Common myeloid progenitor, CD34-positive (primary cell): ENCODE measurements around the gene HOXC12.

Experiments used
- CTCF ChIA-PET: fragments of 350-600 bp; sonication (Branson Sonifier 250); formaldehyde crosslinking; loops from one replicate; lab custom pipeline; 2021; ENCODE audit warnings: antibody characterized with exemption; lab: Charles Lee
- POLR2A ChIA-PET: fragments of 350-600 bp; sonication (Branson Sonifier 250); formaldehyde crosslinking; loops from one replicate; lab custom pipeline; 2021; ENCODE audit warnings: antibody characterized with exemption; lab: Charles Lee
- DNase-seq, 3 donors: peaks; one replicate each; pipeline versions ENCODE4 v3.0.0 to v3.0.0-alpha.2; 2013
- H3K27ac ChIP-seq, 2 experiments: 1 replicate in 1 of 2; 2 replicates in 1 of 2; pipeline ENCODE4 v1.7.0; 2013; ENCODE audit warnings: inconsistent platforms in 2 of 2, low read length in 2 of 2, mild to moderate bottlenecking in 2 of 2, low read depth in 1 of 2, moderate library complexity in 1 of 2; ENCODE audit not compliant: severe bottlenecking in 2 of 2, insufficient read depth in 1 of 2, poor library complexity in 1 of 2
- H3K27me3 ChIP-seq, 5 experiments: replicated peaks in 2 of 5; 1 replicate in 3 of 5; 2 replicates in 2 of 5; pipeline versions ENCODE4 v1.6.1 to v1.7.0; 2013; ENCODE audit warnings: low read length in 4 of 5, mild to moderate bottlenecking in 2 of 5, moderate library complexity in 2 of 5, inconsistent platforms in 1 of 5; ENCODE audit not compliant: insufficient read depth in 5 of 5, control insufficient read depth in 4 of 5
- H3K36me3 ChIP-seq, 4 experiments: 1 replicate in 2 of 4; 2 replicates in 2 of 4; pipeline versions ENCODE4 v1.6.1 to v1.7.0; 2013; ENCODE audit warnings: low read length in 3 of 4, control low read depth in 1 of 4, mild to moderate bottlenecking in 1 of 4; ENCODE audit not compliant: control insufficient read depth in 4 of 4, insufficient read depth in 4 of 4
- H3K4me1 ChIP-seq, 4 experiments: 1 replicate in 3 of 4; 2 replicates in 1 of 4; pipeline versions ENCODE4 v1.6.1 to v1.7.1; 2013; ENCODE audit warnings: low read length in 3 of 4, mild to moderate bottlenecking in 3 of 4, control low read depth in 1 of 4, inconsistent platforms in 1 of 4, moderate library complexity in 1 of 4; ENCODE audit not compliant: control insufficient read depth in 4 of 4, insufficient read depth in 4 of 4; ENCODE audit errors: control extremely low read depth in 1 of 4
- H3K4me3 ChIP-seq, 7 experiments: 1 replicate in 4 of 7; 2 replicates in 3 of 7; pipeline versions ENCODE4 v1.5.1 to v1.7.0; 2013; ENCODE audit warnings: mild to moderate bottlenecking in 7 of 7, low read length in 6 of 7, moderate library complexity in 6 of 7, inconsistent platforms in 2 of 7, low read depth in 2 of 7, control low read depth in 1 of 7; ENCODE audit not compliant: insufficient read depth in 4 of 7, control insufficient read depth in 1 of 7; ENCODE audit errors: extremely low read depth in 1 of 7
- H3K9me3 ChIP-seq, 5 experiments: 1 replicate in 4 of 5; 2 replicates in 1 of 5; pipeline versions ENCODE4 v1.6.1 to v1.7.1; 2013; ENCODE audit warnings: low read length in 4 of 5, mild to moderate bottlenecking in 2 of 5, inconsistent platforms in 1 of 5, low read depth in 1 of 5, moderate library complexity in 1 of 5; ENCODE audit not compliant: control insufficient read depth in 4 of 5, insufficient read depth in 2 of 5; ENCODE audit errors: control extremely low read depth in 1 of 5
- WGBS: methylation state at CpG from one replicate; pipeline ENCODE4 v1.1.5; 2013; ENCODE audit not compliant: insufficient coverage; 5-methylcytosine and 5-hydroxymethylcytosine counted together

HOXC12 gene

DNA sequence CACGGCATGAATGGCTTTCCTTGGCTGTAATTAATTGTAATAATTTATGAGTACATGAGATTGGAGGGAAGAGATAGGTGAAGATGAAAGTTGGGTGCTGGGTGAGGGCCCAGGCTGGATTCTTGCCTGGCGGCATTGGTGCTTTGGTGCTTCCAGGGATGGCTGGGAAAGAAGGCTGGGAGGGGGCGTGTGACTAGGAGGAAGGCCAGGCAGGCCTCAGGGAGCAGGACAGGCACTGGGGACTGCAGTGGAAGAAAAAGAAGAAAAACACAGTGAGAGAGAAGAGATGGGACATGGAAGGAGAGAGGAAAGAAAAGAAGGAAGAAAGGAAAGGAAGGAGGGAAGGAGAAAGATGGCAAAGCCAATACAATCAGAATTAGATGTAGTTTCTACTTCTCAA is 48.9 kb downstream of the HOXC12 start:
- ChIA-PET CTCF (interaction anchor here (0.7 to 6.7 kb wide), 12 partner anchors 12 to 211 kb away, joined by 3 to 101 read pairs (median 4); partner anchors contain the start of gene HOXC12), POLR2A (no interaction called here)
- peaks cover 0 to 19% (median 11%) of the 10 kb centered on the region in 4 experiments for H3K4me1 ChIP-seq
- no peak overlapping the region for H3K27ac ChIP-seq
- H3K9me3 ChIP-seq, result no peaks in the 10 kb centered on the region
- H3K27me3 ChIP-seq, result peaks cover 12 to 100% (median 64%) of the 10 kb centered on the region in 5 experiments
- no peak for DNase-seq
- WGBS, result 50% methylated on average over 3 of the region's 3 CpGs
- no peaks in the 10 kb centered on the region for H3K36me3 ChIP-seq
- H3K4me3 ChIP-seq, result no peak overlapping the region

DNA sequence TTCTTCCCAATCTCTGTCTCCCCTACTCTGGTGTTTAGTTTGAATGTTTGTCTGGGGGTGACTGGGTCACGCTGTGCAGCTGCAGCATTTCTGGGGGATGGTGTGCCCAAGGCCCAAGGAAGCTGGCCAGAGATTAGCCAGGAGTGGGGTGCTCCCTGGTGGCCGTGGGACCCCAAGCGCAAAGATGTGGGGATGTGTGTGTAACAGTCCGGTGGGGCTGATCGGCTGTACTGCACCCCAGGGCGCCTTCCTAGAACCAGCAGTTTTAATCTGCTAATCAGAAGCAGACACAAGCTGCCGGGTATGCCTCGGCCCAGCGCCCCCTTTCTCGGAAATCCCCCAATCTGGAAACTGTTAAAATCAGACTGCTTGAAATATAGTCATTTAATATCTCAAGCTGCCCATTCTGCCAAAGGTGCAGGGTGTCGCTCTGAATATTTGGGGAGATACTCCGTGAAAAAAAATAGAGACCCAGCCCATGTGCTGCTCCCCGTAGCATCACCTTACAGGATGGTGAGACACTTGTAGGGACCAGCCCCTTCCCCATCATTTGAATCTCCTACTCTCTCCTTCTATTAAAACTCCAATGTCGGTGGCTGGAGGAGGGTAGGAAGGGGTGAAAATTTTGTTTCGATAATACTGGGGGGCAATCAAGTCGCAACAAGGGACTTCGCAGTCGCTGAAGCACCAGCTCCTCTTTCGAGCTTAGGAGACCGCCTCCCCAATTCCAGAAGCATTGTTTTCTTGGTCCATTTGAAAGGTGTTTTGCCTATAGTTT is 49.5 kb downstream of the HOXC12 start:
- POLR2A ChIA-PET, result no interaction called here
- CTCF ChIA-PET, result interaction anchor here (0.7 to 6.7 kb wide), 11 partner anchors 13 to 211 kb away, joined by 3 to 101 read pairs (median 5); partner anchors contain the start of gene HOXC12
- no peak overlapping the region for H3K4me3 ChIP-seq
- peak in 1 of 3 donors; percentile 44 for DNase-seq
- H3K36me3 ChIP-seq, result no peaks in the 10 kb centered on the region
- H3K27me3 ChIP-seq, result peaks cover 12 to 98% (median 60%) of the 10 kb centered on the region in 5 experiments
- H3K9me3 ChIP-seq, result no peaks in the 10 kb centered on the region
- no peak overlapping the region for H3K27ac ChIP-seq
- 26% methylated on average over 14 of the region's 20 CpGs for WGBS
- peaks cover 0 to 21% (median 11%) of the 10 kb centered on the region in 4 experiments for H3K4me1 ChIP-seq

DNA sequence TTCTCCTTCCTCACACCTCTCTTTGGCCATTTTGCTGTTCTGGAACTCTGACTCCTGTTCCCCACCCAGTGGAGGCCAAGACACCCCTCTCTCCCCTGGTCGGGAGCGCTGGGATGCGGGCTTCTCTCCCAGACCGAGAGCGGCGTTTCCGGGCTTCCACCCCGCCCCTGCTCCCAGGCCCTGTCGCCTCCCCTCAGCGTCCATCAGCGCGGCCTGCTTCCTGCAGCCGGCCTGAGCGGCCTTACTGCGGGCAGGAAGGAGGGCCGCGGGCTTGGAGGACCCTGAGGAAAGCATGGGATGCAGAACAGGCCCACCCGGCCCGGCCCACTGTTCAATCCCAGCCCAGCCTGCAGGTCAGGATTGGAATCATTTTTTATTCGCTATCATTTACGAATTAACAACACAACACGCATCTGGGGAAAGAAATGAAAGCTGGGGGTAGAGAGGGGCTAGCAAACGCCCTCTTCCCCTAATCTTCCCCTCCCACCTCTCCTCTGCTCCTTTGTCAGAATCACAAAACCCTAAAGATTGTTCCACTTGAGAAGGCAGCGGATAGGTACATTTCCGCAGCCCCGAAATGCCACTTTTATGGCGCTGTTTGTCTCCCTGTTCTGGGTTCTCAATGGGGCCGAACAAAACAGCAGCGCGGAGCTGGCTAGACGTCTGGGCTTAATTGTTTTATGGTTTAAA is 50.3 kb downstream of the HOXC12 start:
- peaks cover 0 to 19% (median 10%) of the 10 kb centered on the region in 4 experiments for H3K4me1 ChIP-seq
- no peaks in the 10 kb centered on the region for H3K36me3 ChIP-seq
- H3K9me3 ChIP-seq, result no peaks in the 10 kb centered on the region
- peaks cover 12 to 98% (median 63%) of the 10 kb centered on the region in 5 experiments for H3K27me3 ChIP-seq
- ChIA-PET CTCF (interaction anchor here (1.0 to 6.7 kb wide), 11 partner anchors 17 to 210 kb away, joined by 3 to 101 read pairs (median 6); partner anchors contain the start of gene HOXC12), POLR2A (no interaction called here)
- H3K4me3 ChIP-seq, result no peak overlapping the region
- no peak for DNase-seq
- H3K27ac ChIP-seq, result no peak overlapping the region
- WGBS, result 5% methylated on average over 25 of the region's 31 CpGs

DNA sequence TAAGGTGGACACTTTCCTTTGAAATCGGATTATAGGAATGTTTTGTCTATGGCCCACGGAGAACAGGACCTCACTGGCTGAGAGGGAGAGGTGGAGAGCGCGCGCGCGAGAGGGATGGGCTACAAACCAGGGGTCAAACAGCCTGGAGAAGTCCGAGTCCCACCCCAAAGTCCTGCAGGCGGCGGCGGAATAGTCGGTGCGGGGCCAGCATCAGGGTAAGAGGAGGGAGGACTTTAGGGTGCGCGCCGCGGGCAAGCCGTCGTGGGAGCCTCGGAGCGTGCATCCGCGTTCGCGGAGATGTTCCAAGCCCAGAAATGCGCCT is 50.8 kb downstream of the HOXC12 start:
- Histone ChIP-seq H3K27me3 (peaks cover 14 to 98% (median 64%) of the 10 kb centered on the region in 5 experiments), H3K9me3 (no peaks in the 10 kb centered on the region), H3K36me3 (no peaks in the 10 kb centered on the region), H3K27ac (no peak overlapping the region), H3K4me1 (peaks cover 0 to 13% (median 8%) of the 10 kb centered on the region in 4 experiments), H3K4me3 (no peak overlapping the region)
- WGBS, result 5% methylated on average over 26 of the region's 26 CpGs
- POLR2A ChIA-PET, result no interaction called here
- no peak for DNase-seq
- CTCF ChIA-PET, result interaction anchor here (1.0 to 6.7 kb wide), 8 partner anchors 18 to 209 kb away, joined by 4 to 101 read pairs (median 8); no protein-coding TSS in a partner anchor

DNA sequence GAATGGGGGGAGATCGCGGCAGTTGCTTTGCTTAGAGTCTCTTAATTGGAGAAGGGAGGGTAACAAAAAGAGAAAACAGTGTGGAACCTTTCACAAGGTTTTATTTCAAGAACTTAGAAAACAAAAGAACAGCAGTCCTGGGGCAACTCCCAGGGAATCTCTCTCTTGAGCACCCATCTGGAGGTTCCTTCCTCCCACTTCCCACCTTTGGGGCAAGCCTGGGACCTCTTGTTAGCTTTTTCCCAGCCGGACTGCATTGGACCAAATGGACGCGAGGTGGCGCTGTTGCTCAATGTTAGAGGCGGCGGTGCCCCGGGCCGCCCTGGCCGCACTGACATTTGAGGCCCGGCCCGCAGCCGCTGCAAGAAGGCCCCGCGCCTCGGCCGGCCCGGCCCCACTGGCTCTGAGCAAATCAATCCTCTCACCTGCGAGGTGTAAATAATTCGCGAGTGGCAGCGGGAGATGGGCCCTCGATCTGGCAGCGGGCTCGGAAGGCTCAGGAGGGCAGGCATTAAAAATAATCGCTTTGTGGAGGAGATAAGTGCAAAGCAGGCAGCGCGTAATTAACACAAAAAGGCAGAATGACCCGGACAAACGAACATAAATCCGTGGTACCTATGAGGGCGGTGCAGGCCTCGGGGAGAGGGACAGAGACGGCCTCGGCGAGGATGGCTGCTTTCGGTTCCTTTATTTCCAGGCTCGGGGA is 51.3 kb downstream of the HOXC12 start:
- POLR2A ChIA-PET, result interaction anchor here (1.2 kb wide), 1 partner anchor 202 kb away, joined by 3 read pairs; no protein-coding TSS in a partner anchor
- H3K27ac ChIP-seq, result no peak overlapping the region
- peak overlapping the region in 4 of 7 experiments; percentile 32 to 72 (median 60) for H3K4me3 ChIP-seq

DNA sequence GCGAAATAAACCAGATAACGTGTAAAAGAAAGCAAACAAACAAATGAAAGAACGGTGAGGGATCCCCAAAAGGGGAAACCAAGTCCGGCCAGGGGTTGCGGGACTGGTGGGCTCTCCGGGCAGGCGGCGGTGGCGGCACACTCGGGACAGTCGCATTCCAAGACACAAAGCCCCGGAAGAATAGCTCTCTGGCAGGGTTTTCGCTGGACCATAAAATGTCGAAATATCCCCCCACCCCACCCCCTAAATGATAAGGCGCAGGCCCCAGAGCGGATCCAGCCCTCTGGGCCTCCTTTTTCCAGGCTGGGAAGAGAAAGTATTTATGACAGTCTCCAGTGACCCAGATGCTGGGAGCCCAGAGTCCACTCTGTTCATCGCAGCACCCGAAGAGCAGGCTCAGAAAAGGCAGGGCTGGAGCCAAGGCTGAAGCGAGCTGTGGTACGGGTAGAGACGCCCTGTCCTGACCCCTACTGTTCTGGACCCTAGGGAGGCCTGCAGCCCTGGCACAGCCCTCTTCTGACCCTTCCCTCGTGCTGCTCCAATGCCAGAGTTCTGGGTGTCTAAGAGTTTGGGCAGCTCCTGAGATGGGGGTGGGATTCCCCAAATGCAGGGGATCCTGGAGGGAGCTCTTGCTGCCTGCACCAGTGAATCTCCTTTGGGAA is 52.0 kb downstream of the HOXC12 start:
- WGBS, result 4% methylated on average over 14 of the region's 22 CpGs
- POLR2A ChIA-PET, result interaction anchor here (1.2 kb wide), 1 partner anchor 201 kb away, joined by 3 read pairs; no protein-coding TSS in a partner anchor
- Histone ChIP-seq H3K27me3 (peaks cover 17 to 98% (median 65%) of the 10 kb centered on the region in 5 experiments), H3K4me1 (peaks cover 0 to 13% (median 8%) of the 10 kb centered on the region in 4 experiments), H3K9me3 (no peaks in the 10 kb centered on the region), H3K4me3 (peak overlapping the region in 4 of 7 experiments; percentile 32 to 72 (median 60)), H3K36me3 (no peaks in the 10 kb centered on the region), H3K27ac (no peak overlapping the region)
- DNase-seq, result no peak
- CTCF ChIA-PET, result interaction anchor here (0.6 to 6.7 kb wide), 16 partner anchors 9 to 208 kb away, joined by 3 to 101 read pairs (median 6); partner anchors contain the start of genes HOXC10 and HOXC5

More for the DNA sequence above, 51.3 kb downstream of the HOXC12 start:
- H3K27me3 ChIP-seq, result peaks cover 15 to 98% (median 67%) of the 10 kb centered on the region in 5 experiments
- peak; percentile 73 to 80 (median 79) for DNase-seq
- H3K9me3 ChIP-seq, result no peaks in the 10 kb centered on the region
- H3K36me3 ChIP-seq, result no peaks in the 10 kb centered on the region
- peaks cover 0 to 13% (median 8%) of the 10 kb centered on the region in 4 experiments for H3K4me1 ChIP-seq
- CTCF ChIA-PET, result interaction anchor here (1.0 to 6.7 kb wide), 11 partner anchors 10 to 209 kb away, joined by 4 to 101 read pairs (median 8); no protein-coding TSS in a partner anchor
- under 1% methylated on average over 37 of the region's 39 CpGs for WGBS
